HEK293 (cell line): Measurements from ENCODE around the gene LKAAEAR1.

Source experiments
- MEIS1 ChIP-seq: sonication (generic); formaldehyde crosslinking; IDR thresholded peaks from 2 replicates; pipeline ENCODE4 v1.8.1; 2022; ENCODE audit warnings: missing genetic modification reagents, mild to moderate bottlenecking, borderline replicate concordance
- MZF1 ChIP-seq: fragments of 450-650 bp; formaldehyde crosslinking; IDR thresholded peaks from 2 replicates; pipeline ENCODE4 v1.5.1; 2017; ENCODE audit warnings: missing biosample characterization, missing genetic modification characterization, borderline replicate concordance
- ZBTB8A ChIP-seq: fragments of 450-650 bp; formaldehyde crosslinking; IDR thresholded peaks from 2 replicates; pipeline ENCODE4 v1.5.1; 2016; ENCODE audit warnings: missing biosample characterization, missing genetic modification characterization
- ZNF274 ChIP-seq, 2 experiments: fragments of 200-500 bp in 1 of 2; fragments of 450-650 bp in 1 of 2; sonication (Bioruptor generic) in 1 of 2; formaldehyde crosslinking in 1 of 2; IDR thresholded peaks; 2 replicates each; pipeline versions ENCODE4 v1.5.1 to v1.6.1; 2014 to 2016; ENCODE audit warnings: borderline replicate concordance in 1 of 2, inconsistent platforms in 1 of 2, low read length in 1 of 2, missing biosample characterization in 1 of 2, missing genetic modification characterization in 1 of 2
- ZNF596 ChIP-seq: fragments of 450-650 bp; IDR thresholded peaks from 2 replicates; pipeline ENCODE4 v1.5.0; 2018; ENCODE audit warnings: missing biosample characterization, mild to moderate bottlenecking, missing genetic modification characterization, moderate library complexity
- ZNF785 ChIP-seq: fragments of 450-650 bp; formaldehyde crosslinking; IDR thresholded peaks from 2 replicates; pipeline ENCODE4 v1.5.1; 2016; ENCODE audit warnings: missing biosample characterization, missing genetic modification characterization
- TF ChIP-seq, protein P1 (sequence below): fragments of 450-650 bp; formaldehyde crosslinking; IDR thresholded peaks from 2 replicates; pipeline ENCODE4 v1.5.1; 2016; ENCODE audit warnings: missing biosample characterization, missing genetic modification characterization
- TF ChIP-seq, protein P2 (sequence below): IDR thresholded peaks from 2 replicates; pipeline ENCODE4 v1.6.1; 2011; ENCODE audit warnings: mild to moderate bottlenecking, low read depth, low read length, borderline replicate concordance
- TF ChIP-seq, protein P3 (sequence below): fragments of 450-650 bp; formaldehyde crosslinking; optimal IDR thresholded peaks from 2 replicates; pipeline ENCODE3; 2016; ENCODE audit warnings: missing biosample characterization, mild to moderate bottlenecking, missing genetic modification characterization

DNA sequence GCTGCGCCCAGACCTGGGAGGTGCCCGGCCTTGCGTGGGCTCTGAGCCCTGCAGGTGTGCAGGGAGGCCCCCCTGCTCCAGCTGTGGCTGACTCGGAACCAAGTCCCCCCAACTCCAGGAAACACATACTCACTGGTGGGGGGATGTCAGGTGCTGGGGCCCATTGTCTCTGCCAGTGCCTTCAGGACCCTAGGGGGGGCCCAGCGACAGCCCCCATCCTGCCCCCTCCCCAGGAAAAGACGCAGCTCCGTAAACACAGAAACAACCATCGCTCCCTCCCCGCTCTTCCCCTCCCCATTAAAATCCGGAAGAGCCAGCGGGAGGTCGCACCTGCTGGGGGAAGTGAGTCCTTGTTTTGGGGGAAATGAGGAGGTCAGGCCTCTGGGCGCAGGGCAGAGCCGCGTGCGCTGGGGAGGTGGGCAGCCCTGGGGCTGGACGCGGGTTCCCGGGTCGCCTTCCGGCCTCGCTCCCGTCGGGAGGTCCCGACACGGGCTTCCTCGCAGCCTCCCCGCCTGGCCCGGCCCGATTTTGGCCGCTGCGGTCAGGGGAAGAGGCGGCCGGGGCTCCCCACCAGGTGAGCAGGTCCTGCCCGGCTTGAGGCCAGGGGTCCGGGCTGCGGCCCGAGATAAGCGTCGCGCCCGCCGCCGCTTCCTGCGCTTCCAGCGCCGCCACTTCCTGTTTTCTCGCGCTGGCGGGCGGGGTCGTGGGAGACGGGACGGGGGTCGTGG is 42.0 kb downstream of the LKAAEAR1 start:
- TF ChIP-seq ZNF785 (no peak), MEIS1 (no peak), ZNF596 (tag by site-specific recombination) (no peak), ZBTB8A (tag by site-specific recombination) (no peak), MZF1 (no peak), ZNF274 (IDR thresholded peaks at IDR 0.05; ENCODE audit: low read length) (no peak), ZNF274 (tag by site-specific recombination; IDR thresholded peaks at IDR 0.05; ENCODE audit: borderline replicate concordance) (no peak)
- TF ChIP-seq, protein P1, sequence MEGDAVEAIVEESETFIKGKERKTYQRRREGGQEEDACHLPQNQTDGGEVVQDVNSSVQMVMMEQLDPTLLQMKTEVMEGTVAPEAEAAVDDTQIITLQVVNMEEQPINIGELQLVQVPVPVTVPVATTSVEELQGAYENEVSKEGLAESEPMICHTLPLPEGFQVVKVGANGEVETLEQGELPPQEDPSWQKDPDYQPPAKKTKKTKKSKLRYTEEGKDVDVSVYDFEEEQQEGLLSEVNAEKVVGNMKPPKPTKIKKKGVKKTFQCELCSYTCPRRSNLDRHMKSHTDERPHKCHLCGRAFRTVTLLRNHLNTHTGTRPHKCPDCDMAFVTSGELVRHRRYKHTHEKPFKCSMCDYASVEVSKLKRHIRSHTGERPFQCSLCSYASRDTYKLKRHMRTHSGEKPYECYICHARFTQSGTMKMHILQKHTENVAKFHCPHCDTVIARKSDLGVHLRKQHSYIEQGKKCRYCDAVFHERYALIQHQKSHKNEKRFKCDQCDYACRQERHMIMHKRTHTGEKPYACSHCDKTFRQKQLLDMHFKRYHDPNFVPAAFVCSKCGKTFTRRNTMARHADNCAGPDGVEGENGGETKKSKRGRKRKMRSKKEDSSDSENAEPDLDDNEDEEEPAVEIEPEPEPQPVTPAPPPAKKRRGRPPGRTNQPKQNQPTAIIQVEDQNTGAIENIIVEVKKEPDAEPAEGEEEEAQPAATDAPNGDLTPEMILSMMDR = no peak
- TF ChIP-seq, protein P2, sequence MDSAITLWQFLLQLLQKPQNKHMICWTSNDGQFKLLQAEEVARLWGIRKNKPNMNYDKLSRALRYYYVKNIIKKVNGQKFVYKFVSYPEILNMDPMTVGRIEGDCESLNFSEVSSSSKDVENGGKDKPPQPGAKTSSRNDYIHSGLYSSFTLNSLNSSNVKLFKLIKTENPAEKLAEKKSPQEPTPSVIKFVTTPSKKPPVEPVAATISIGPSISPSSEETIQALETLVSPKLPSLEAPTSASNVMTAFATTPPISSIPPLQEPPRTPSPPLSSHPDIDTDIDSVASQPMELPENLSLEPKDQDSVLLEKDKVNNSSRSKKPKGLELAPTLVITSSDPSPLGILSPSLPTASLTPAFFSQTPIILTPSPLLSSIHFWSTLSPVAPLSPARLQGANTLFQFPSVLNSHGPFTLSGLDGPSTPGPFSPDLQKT = no peak
- TF ChIP-seq, protein P3, sequence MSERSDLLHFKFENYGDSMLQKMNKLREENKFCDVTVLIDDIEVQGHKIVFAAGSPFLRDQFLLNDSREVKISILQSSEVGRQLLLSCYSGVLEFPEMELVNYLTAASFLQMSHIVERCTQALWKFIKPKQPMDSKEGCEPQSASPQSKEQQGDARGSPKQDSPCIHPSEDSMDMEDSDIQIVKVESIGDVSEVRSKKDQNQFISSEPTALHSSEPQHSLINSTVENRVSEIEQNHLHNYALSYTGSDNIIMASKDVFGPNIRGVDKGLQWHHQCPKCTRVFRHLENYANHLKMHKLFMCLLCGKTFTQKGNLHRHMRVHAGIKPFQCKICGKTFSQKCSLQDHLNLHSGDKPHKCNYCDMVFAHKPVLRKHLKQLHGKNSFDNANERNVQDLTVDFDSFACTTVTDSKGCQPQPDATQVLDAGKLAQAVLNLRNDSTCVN (tag by site-specific recombination) = no peak
